ENCODE measurements around the gene MRPL46.
"Not testable (repeated sequence)": the region's sequence is repeated elsewhere in the genome, so short reads cannot be mapped to it uniquely, and the experiment has no call there.

Gene MRPL46

DNA sequence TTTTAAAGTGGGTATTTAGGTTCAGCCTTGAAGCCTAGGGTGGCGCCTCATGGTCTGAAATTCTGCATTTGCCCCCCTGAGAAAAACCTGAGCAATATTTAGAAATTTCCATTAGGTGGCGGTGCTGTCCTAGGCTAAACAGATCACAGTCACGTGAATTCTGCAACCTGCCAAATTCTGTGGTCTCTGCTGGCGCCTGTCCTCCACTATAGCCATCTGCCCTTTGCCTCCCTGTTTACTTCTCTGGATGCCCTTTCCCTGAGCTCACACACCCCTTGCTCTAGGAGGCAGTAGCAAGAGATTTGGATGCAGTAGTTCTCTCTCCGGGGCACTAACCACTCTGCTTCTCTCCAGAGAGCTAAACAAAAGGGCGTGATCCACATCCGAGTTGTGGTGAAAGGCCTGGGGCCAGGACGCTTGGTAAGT, 9.5 kb upstream of the MRPL46 start:
- Histone ChIP-seq H3K4me2 (ENCODE audit: low read length) (peak overlapping the region; percentile 46), H3K79me2 (ENCODE audit: low read length) (peaks cover 26% of the 10 kb centered on the region), H3K4me1 (ENCODE audit: low read length) (peaks cover 52% of the 10 kb centered on the region), H3K9me3 (ENCODE audit: insufficient read depth, low read length) (no peaks in the 10 kb centered on the region), H2AFZ (ENCODE audit: low read depth, low read length) (no peak overlapping the region), H3K27ac (ENCODE audit: low read length) (peak overlapping the region; percentile 74), H3K36me3 (replicated peaks; ENCODE audit: low read depth, low read length) (peaks cover 55% of the 10 kb centered on the region), H4K20me1 (ENCODE audit: insufficient read depth, low read length) (no peaks in the 10 kb centered on the region), H3K9ac (ENCODE audit: low read length) (peak overlapping the region; percentile 50; the same call in 1 of the 2 replicates), H3K4me3 (ENCODE audit: low read length) (no peak overlapping the region), H3K27me3 (ENCODE audit: low read depth, low read length) (no peaks in the 10 kb centered on the region)
- no peak for TF ChIP-seq EZH2phosphoT487 (IDR thresholded peaks at IDR 0.05; ENCODE audit: low read depth)
- TF ChIP-seq, protein P1, sequence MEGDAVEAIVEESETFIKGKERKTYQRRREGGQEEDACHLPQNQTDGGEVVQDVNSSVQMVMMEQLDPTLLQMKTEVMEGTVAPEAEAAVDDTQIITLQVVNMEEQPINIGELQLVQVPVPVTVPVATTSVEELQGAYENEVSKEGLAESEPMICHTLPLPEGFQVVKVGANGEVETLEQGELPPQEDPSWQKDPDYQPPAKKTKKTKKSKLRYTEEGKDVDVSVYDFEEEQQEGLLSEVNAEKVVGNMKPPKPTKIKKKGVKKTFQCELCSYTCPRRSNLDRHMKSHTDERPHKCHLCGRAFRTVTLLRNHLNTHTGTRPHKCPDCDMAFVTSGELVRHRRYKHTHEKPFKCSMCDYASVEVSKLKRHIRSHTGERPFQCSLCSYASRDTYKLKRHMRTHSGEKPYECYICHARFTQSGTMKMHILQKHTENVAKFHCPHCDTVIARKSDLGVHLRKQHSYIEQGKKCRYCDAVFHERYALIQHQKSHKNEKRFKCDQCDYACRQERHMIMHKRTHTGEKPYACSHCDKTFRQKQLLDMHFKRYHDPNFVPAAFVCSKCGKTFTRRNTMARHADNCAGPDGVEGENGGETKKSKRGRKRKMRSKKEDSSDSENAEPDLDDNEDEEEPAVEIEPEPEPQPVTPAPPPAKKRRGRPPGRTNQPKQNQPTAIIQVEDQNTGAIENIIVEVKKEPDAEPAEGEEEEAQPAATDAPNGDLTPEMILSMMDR (IDR thresholded peaks at IDR 0.05; ENCODE audit: low read depth, low read length): peak; percentile 86

DNA sequence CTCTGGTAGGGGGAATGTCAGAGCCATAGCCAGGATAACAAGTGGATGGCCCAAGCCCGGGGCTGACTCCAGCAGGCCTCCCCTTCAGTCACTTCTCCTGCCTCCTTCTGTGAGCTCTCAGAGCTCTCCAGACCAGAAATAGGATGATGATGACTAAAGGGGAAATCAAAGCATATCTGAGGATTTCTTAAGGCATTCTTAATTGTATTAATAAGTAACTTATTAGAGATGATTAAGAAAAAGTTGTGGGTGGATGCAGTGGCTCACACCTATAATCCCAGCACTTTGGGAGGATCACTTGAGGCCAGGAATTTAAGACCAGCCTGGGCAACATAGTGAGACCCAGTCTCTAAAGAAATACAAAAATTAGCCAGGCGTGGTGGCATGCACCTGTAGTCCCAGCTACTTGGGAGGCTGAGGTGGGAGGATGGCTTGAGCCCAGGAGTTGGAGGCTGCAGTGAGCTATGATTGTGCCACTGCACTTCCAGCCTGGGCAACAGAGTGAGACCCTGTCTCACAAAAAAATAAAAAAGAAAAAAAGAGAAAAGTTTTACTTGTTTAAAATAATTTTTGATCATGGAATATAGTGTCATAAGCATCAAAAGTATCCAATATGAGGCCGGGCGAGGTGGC, 6.6 kb upstream of the MRPL46 start:
- Histone ChIP-seq H3K27ac (ENCODE audit: low read length) (peak overlapping the region; percentile 95), H3K79me2 (ENCODE audit: low read length) (peaks cover 52% of the 10 kb centered on the region), H3K4me1 (ENCODE audit: low read length) (peaks cover 81% of the 10 kb centered on the region), H3K9ac (ENCODE audit: low read length) (peak overlapping the region; percentile 78; the same call in 1 of the 2 replicates), H3K36me3 (replicated peaks; ENCODE audit: low read depth, low read length) (peaks cover 58% of the 10 kb centered on the region)
- H3K4me3 ChIP-seq (ENCODE audit: low read length); H3K27me3 ChIP-seq (ENCODE audit: low read depth, low read length); H3K9me3 ChIP-seq (ENCODE audit: insufficient read depth, low read length); H3K4me2 ChIP-seq (ENCODE audit: low read length); H4K20me1 ChIP-seq (ENCODE audit: insufficient read depth, low read length); H2AFZ ChIP-seq (ENCODE audit: low read depth, low read length): not testable (repeated sequence)

DNA sequence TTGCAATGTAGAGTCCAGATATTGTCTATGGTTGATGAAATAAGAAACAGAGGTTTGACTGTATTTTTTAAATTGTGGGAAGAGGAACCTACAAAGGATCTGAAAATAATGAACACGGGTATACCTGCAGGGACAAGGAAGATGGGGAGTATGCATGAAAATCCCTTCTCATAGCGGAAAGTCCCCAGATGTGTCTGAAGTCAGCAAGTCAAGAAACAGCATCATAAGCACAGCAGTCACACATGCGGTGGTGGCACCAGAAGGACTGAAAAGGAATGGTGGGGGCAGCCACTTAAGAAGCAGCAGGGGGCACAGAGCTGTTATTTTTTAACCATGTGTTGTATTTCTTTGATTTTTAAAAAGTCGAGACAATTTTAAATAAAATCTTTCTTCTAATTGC, 5.0 kb upstream of the MRPL46 start:
- Histone ChIP-seq H4K20me1 (ENCODE audit: insufficient read depth, low read length) (no peaks in the 10 kb centered on the region), H3K27me3 (ENCODE audit: low read depth, low read length) (no peaks in the 10 kb centered on the region), H3K4me2 (ENCODE audit: low read length) (peak overlapping the region; percentile 91), H3K4me1 (ENCODE audit: low read length) (peaks cover 72% of the 10 kb centered on the region), H3K79me2 (ENCODE audit: low read length) (peaks cover 63% of the 10 kb centered on the region), H3K4me3 (ENCODE audit: low read length) (peak overlapping the region; percentile 61), H3K36me3 (replicated peaks; ENCODE audit: low read depth, low read length) (peaks cover 49% of the 10 kb centered on the region), H3K9me3 (ENCODE audit: insufficient read depth, low read length) (no peaks in the 10 kb centered on the region), H2AFZ (ENCODE audit: low read depth, low read length) (no peak overlapping the region), H3K27ac (ENCODE audit: low read length) (peak overlapping the region; percentile 95), H3K9ac (ENCODE audit: low read length) (peak overlapping the region; percentile 78)
- TF ChIP-seq EZH2phosphoT487 (IDR thresholded peaks at IDR 0.05; ENCODE audit: low read depth): no peak
- TF ChIP-seq, protein P1 (IDR thresholded peaks at IDR 0.05; ENCODE audit: low read depth, low read length): no peak

DNA sequence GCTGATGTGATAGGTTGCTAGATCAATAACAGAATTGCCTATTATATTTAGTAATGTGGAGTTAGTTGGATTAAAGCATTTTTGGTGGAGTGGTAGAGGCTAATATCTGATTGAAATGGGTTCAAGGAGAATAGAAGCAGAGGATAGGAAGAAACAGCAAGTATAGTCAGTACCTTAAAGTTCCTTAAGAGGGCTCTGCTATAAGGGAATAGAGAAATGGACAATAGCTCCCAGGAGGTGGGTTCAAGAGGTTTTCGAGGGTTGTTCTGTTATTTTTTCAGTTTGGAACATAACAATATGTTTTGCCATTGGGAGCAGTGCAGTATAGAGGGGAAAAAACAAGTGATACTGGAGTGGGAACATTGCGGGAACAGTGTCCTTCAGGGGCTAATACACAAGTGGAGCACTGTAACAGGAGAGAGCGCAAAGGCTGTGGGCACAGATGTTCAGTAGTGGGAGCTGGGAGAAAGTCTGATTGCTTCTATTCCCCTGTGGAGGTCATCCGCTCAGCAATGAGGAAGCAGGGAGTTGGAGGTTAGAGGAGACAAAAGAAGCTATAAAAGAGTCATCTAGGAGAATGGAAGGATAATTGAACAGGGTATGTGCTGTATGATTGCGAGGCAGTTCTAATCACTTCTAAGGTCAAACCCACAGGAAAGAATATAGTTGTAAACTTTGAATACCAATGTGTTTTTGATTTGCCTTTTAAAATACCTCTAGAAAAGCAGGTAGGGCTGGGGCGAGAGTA, 3.6 kb upstream of the MRPL46 start:
- TF ChIP-seq, protein P1 (IDR thresholded peaks at IDR 0.05; ENCODE audit: low read depth, low read length): peak; percentile 52
- no peak for TF ChIP-seq EZH2phosphoT487 (IDR thresholded peaks at IDR 0.05; ENCODE audit: low read depth)
- H3K27ac ChIP-seq (ENCODE audit: low read length): peak overlapping the region; percentile 95

More for the DNA sequence above, 3.6 kb upstream of the MRPL46 start:
- peak overlapping the region; percentile 61 for H3K4me3 ChIP-seq (ENCODE audit: low read length)
- H4K20me1 ChIP-seq (ENCODE audit: insufficient read depth, low read length): peaks cover 8% of the 10 kb centered on the region; the same call in 1 of the 2 replicates
- no peak overlapping the region for H2AFZ ChIP-seq (ENCODE audit: low read depth, low read length)
- no peaks in the 10 kb centered on the region for H3K27me3 ChIP-seq (ENCODE audit: low read depth, low read length)
- H3K36me3 ChIP-seq (replicated peaks; ENCODE audit: low read depth, low read length): peaks cover 40% of the 10 kb centered on the region
- H3K4me2 ChIP-seq (ENCODE audit: low read length): peak overlapping the region; percentile 91
- peak overlapping the region; percentile 71 for H3K9ac ChIP-seq (ENCODE audit: low read length)
- no peaks in the 10 kb centered on the region for H3K9me3 ChIP-seq (ENCODE audit: insufficient read depth, low read length)
- peaks cover 72% of the 10 kb centered on the region for H3K79me2 ChIP-seq (ENCODE audit: low read length)
- peaks cover 67% of the 10 kb centered on the region for H3K4me1 ChIP-seq (ENCODE audit: low read length)
